Measurements from ENCODE around the gene PDE11A. TPM values are rescaled to one million over a fixed set of nuclear protein-coding genes. Genes with fewer than 3 reads are reported as not detected.

The PDE11A gene
- total RNA-seq, 4 donors from 2014 or later: 0.12 TPM; not detected in 3

- H3K27ac ChIP-seq: no peak overlapping the region
- no peak overlapping the region for H3K4me3 ChIP-seq
- intact Hi-C loops (cut with DNase I): no loop called here
- 83 to 89% methylated on average over 2 of the region's 3 CpGs for WGBS, 2 donors
- TF ChIP-seq POLR2A (IDR thresholded peaks at IDR 0.05) (no peak), CTCF (IDR thresholded peaks at IDR 0.05) (no peak)
- H3K27me3 ChIP-seq: peaks cover 0 to 8% (median 0%) of the 10 kb centered on the region in 4 donors
- H3K36me3 ChIP-seq: no peaks in the 10 kb centered on the region
- peaks cover 4 to 12% (median 5%) of the 10 kb centered on the region in 3 donors for H3K4me1 ChIP-seq
- no peak for DNase-seq
- peaks cover 0 to 3% (median 0%) of the 10 kb centered on the region in 3 donors for H3K9me3 ChIP-seq
Measured at GRCh38 chr2:177616731-177617130, 455.8 kb downstream of the PDE11A start.

- no peaks in the 10 kb centered on the region for H3K36me3 ChIP-seq
- H3K9me3 ChIP-seq: peaks cover 0 to 3% (median 0%) of the 10 kb centered on the region in 3 donors
- no peak overlapping the region for H3K27ac ChIP-seq
- H3K4me1 ChIP-seq: peaks cover 4 to 12% (median 5%) of the 10 kb centered on the region in 3 donors
- no peak for DNase-seq
- no peak for TF ChIP-seq CTCF (IDR thresholded peaks at IDR 0.05)
- TF ChIP-seq POLR2A (IDR thresholded peaks at IDR 0.05): no peak
- whole genome bisulfite sequencing, 2 donors: 72 to 74% methylated on average over 4 of the region's 4 CpGs
- intact Hi-C loops (cut with DNase I): no loop called here
- H3K4me3 ChIP-seq: no peak overlapping the region
- peaks cover 0 to 8% (median 0%) of the 10 kb centered on the region in 4 donors for H3K27me3 ChIP-seq
Measured at GRCh38 chr2:177616066-177616465, 456.5 kb downstream of the PDE11A start.

GRCh38 chr2:177612659-177613058, 459.9 kb downstream of the PDE11A start:
- no peak for DNase-seq
- no peak overlapping the region for H3K4me3 ChIP-seq
- WGBS, 2 donors: 75 to 80% methylated on average over 4 of the region's 4 CpGs
- peaks cover 0 to 3% (median 0%) of the 10 kb centered on the region in 3 donors for H3K9me3 ChIP-seq
- no peak overlapping the region for H3K27ac ChIP-seq
- H3K36me3 ChIP-seq: no peaks in the 10 kb centered on the region
- no peaks in the 10 kb centered on the region for H3K4me1 ChIP-seq
- no peak for TF ChIP-seq POLR2A (IDR thresholded peaks at IDR 0.05)
- TF ChIP-seq CTCF (IDR thresholded peaks at IDR 0.05): no peak
- no peaks in the 10 kb centered on the region for H3K27me3 ChIP-seq
- intact Hi-C loops (cut with DNase I): no loop called here

- WGBS, 2 donors: 42 to 67% methylated on average over 6 of the region's 6 CpGs
- TF ChIP-seq POLR2A (IDR thresholded peaks at IDR 0.05) (no peak), CTCF (IDR thresholded peaks at IDR 0.05) (no peak)
- no peak for DNase-seq
- H3K27me3 ChIP-seq: no peaks in the 10 kb centered on the region
- no peaks in the 10 kb centered on the region for H3K36me3 ChIP-seq
- no peak overlapping the region for H3K4me3 ChIP-seq
- intact Hi-C loops (cut with DNase I): no loop called here
- H3K9me3 ChIP-seq: no peaks in the 10 kb centered on the region
- no peak overlapping the region for H3K27ac ChIP-seq
- H3K4me1 ChIP-seq: no peaks in the 10 kb centered on the region
Measured at GRCh38 chr2:177611310-177611886, 461.2 kb downstream of the PDE11A start.

- H3K27ac ChIP-seq: no peak overlapping the region
- intact Hi-C loops (cut with DNase I): no loop called here
Measured at GRCh38 chr2:177610813-177611212, 461.8 kb downstream of the PDE11A start.

More at GRCh38 chr2:177610813-177611212, 461.8 kb downstream of the PDE11A start:
- no peaks in the 10 kb centered on the region for H3K9me3 ChIP-seq
- H3K4me1 ChIP-seq: no peaks in the 10 kb centered on the region
- no peaks in the 10 kb centered on the region for H3K27me3 ChIP-seq
- no peaks in the 10 kb centered on the region for H3K36me3 ChIP-seq
- WGBS, 2 donors: 92 to 100% methylated on average over 1 of the region's 1 CpG
- no peak for TF ChIP-seq POLR2A (IDR thresholded peaks at IDR 0.05)
- no peak for TF ChIP-seq CTCF (IDR thresholded peaks at IDR 0.05)
- H3K4me3 ChIP-seq: no peak overlapping the region
- DNase-seq: no peak

All from esophagus squamous epithelium (tissue), 5 donors.